Hepatocyte (in vitro differentiated cells): Measurements from ENCODE around the gene GRIN2D.
A peak's percentile ranks its signal among the peaks of the same experiment; 100 is the strongest.

Experiments
- EZH2 ChIP-seq: fragments of 200-600 bp; sonication (generic); IDR thresholded peaks from 2 replicates; pipeline ENCODE4 v1.6.1; 2016; ENCODE audit warnings: antibody characterized with exemption, mild to moderate bottlenecking, borderline replicate concordance
- EZH2phosphoT487 ChIP-seq: fragments of 200-600 bp; sonication (generic); IDR thresholded peaks from one replicate; pipeline ENCODE4 v1.6.1; 2018; ENCODE audit warnings: antibody characterized with exemption, mild to moderate bottlenecking, low read depth, moderate library complexity; ENCODE audit not compliant: unreplicated experiment, severe bottlenecking
- TF ChIP-seq, protein P1 (sequence below): fragments of 200-600 bp; sonication (generic); IDR thresholded peaks from 2 replicates; pipeline ENCODE4 v1.5.1; 2016; ENCODE audit warnings: antibody characterized with exemption, mild to moderate bottlenecking; ENCODE audit not compliant: poor library complexity

GRCh38 chr19:48394331-48395169 is 1.1 kb downstream of the GRIN2D start:
- TF ChIP-seq, protein P1, sequence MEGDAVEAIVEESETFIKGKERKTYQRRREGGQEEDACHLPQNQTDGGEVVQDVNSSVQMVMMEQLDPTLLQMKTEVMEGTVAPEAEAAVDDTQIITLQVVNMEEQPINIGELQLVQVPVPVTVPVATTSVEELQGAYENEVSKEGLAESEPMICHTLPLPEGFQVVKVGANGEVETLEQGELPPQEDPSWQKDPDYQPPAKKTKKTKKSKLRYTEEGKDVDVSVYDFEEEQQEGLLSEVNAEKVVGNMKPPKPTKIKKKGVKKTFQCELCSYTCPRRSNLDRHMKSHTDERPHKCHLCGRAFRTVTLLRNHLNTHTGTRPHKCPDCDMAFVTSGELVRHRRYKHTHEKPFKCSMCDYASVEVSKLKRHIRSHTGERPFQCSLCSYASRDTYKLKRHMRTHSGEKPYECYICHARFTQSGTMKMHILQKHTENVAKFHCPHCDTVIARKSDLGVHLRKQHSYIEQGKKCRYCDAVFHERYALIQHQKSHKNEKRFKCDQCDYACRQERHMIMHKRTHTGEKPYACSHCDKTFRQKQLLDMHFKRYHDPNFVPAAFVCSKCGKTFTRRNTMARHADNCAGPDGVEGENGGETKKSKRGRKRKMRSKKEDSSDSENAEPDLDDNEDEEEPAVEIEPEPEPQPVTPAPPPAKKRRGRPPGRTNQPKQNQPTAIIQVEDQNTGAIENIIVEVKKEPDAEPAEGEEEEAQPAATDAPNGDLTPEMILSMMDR, result no peak
- TF ChIP-seq EZH2 (no peak), EZH2phosphoT487 (peak; percentile 57)
